BE2C (cell line): ENCODE data around the gene USP40.

Experiments
- DNase-seq: peaks from one replicate; pipeline ENCODE4 v3.0.0-alpha.2; 2020
- H3K27me3 ChIP-seq: fragments of 250-450 bp; sonication (Bioruptor Pico); 2 replicates; pipeline ENCODE4 v1.5.1; 2020; ENCODE audit warnings: mild to moderate bottlenecking
- H3K36me3 ChIP-seq: fragments of 250-450 bp; sonication (Bioruptor Pico); 2 replicates; pipeline ENCODE4 v1.5.1; 2020; ENCODE audit warnings: mild to moderate bottlenecking
- H3K4me1 ChIP-seq: fragments of 250-450 bp; sonication (Bioruptor Pico); 2 replicates; pipeline ENCODE4 v1.5.1; 2020
- H3K4me3 ChIP-seq: 2 replicates; pipeline ENCODE4 v1.5.1; 2011; ENCODE audit warnings: low read depth, low read length
- H3K9me3 ChIP-seq: fragments of 250-450 bp; sonication (Bioruptor Pico); 2 replicates; pipeline ENCODE4 v1.5.1; 2020
- TF ChIP-seq, protein P1 (sequence below): IDR thresholded peaks from 2 replicates; pipeline ENCODE4 v1.5.1; 2012; ENCODE audit warnings: mild to moderate bottlenecking, low read depth, low read length

The USP40 gene

DNA sequence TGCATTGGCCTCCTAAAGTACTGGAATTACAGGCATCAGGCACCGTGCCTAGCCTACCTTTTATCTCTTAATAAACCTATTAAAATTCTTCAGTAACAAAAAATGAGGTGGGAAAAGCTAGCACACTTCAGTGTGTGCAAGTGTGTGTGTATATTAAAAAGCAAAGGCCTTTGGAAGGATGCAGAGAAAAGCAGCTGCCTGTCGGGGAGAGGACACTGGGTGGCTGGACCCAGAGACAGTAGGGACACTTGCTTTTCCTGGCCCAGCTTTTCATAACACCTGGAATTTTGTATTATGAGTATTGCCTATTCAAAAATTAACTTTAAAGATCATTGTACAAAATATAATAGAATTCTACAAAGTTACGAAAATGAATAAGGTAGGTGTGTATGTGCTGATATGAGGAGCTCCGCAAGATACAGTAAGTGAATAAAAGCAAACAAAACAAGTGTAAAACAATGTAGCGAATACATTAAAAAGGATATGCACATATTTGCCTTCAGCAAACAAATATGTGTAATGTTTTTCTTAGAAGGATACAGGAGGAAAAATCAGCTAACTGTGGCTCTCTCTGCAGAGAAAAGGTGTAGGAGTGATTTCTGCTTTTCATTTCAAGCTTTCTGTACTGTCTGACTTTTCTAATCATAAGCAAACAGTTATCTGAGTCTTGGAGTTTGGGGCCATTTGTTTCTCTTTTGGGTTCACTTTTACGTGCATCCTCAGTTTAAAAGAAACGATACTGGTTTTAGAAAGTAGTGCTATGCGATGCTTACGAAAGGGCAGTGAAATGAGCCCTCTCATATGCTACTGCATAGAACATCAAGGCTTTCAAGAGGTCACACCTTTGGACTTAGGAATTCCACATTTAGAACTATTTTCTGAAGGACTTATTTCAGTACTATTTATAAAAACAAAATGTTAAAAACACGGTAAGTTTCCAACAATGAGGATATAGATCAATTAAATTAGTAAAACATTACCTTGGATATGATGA is 70.8 kb downstream of the USP40 start:
- Histone ChIP-seq H3K4me1 (no peaks in the 10 kb centered on the region), H3K9me3 (no peaks in the 10 kb centered on the region), H3K4me3 (no peak overlapping the region), H3K27me3 (no peaks in the 10 kb centered on the region), H3K36me3 (0 out of 2 replicates have a peak, but pooled peaks cover 3% of the 10 kb centered on the region)
- DNase-seq, result no peak
- TF ChIP-seq, protein P1, sequence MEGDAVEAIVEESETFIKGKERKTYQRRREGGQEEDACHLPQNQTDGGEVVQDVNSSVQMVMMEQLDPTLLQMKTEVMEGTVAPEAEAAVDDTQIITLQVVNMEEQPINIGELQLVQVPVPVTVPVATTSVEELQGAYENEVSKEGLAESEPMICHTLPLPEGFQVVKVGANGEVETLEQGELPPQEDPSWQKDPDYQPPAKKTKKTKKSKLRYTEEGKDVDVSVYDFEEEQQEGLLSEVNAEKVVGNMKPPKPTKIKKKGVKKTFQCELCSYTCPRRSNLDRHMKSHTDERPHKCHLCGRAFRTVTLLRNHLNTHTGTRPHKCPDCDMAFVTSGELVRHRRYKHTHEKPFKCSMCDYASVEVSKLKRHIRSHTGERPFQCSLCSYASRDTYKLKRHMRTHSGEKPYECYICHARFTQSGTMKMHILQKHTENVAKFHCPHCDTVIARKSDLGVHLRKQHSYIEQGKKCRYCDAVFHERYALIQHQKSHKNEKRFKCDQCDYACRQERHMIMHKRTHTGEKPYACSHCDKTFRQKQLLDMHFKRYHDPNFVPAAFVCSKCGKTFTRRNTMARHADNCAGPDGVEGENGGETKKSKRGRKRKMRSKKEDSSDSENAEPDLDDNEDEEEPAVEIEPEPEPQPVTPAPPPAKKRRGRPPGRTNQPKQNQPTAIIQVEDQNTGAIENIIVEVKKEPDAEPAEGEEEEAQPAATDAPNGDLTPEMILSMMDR, result no peak

DNA sequence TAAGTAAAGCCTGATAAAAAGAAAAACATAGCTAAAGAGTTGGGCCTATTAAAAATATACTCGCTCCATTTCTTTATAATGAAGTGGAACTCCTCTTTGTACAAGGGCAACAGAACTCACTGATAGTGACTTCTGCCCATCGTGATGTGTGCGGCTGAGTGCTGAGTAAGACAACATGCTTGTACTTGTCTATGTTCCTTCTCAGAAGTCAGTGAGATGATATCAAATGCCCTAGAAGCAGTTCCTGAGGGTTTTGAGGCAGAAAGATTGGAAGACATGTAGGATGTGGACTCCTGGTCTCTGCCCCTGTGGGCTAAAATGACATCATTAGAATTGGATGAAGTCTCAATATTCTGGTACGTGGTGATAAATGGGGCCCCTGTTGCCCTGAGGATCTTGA is 73.8 kb downstream of the USP40 start:
- TF ChIP-seq, protein P1, result no peak
- no peak for DNase-seq
- Histone ChIP-seq H3K4me3 (no peak overlapping the region), H3K9me3 (no peaks in the 10 kb centered on the region), H3K36me3 (0 out of 2 replicates have a peak, but pooled peaks cover 3% of the 10 kb centered on the region), H3K4me1 (no peaks in the 10 kb centered on the region), H3K27me3 (no peaks in the 10 kb centered on the region)

GRCh38 chr2:233492078-233492477 is 74.5 kb downstream of the USP40 start:
- TF ChIP-seq, protein P1, result no peak

GRCh38 chr2:233491326-233491725 is 75.3 kb downstream of the USP40 start:
- no peaks in the 10 kb centered on the region for H3K27me3 ChIP-seq
- DNase-seq, result no peak
- TF ChIP-seq, protein P1, result no peak
- H3K36me3 ChIP-seq, result 0 out of 2 replicates have a peak, but pooled peaks cover 3% of the 10 kb centered on the region
- no peaks in the 10 kb centered on the region for H3K9me3 ChIP-seq
- H3K4me1 ChIP-seq, result no peaks in the 10 kb centered on the region; the same call in 1 of the 2 replicates
- H3K4me3 ChIP-seq, result no peak overlapping the region

More at GRCh38 chr2:233492078-233492477, 74.5 kb downstream of the USP40 start:
- no peak for DNase-seq
- Histone ChIP-seq H3K36me3 (0 out of 2 replicates have a peak, but pooled peaks cover 3% of the 10 kb centered on the region), H3K4me3 (no peak overlapping the region), H3K4me1 (no peaks in the 10 kb centered on the region; the same call in 1 of the 2 replicates), H3K27me3 (no peaks in the 10 kb centered on the region), H3K9me3 (no peaks in the 10 kb centered on the region)

- DNase-seq, result no peak
- TF ChIP-seq, protein P1, result no peak
- Histone ChIP-seq H3K9me3 (no peaks in the 10 kb centered on the region), H3K4me1 (no peaks in the 10 kb centered on the region; the same call in 1 of the 2 replicates), H3K27me3 (no peaks in the 10 kb centered on the region), H3K36me3 (0 out of 2 replicates have a peak, but pooled peaks cover 3% of the 10 kb centered on the region), H3K4me3 (no peak overlapping the region)
Measured at GRCh38 chr2:233490831-233491230, 75.8 kb downstream of the USP40 start.
